Testis (tissue), 3 donors: Measurements from ENCODE around the gene TGFBR2. TPM values are rescaled to one million over a fixed set of nuclear protein-coding genes. Genes with fewer than 3 reads are reported as not detected.
A peak's percentile ranks its signal among the peaks of the same experiment; 100 is the strongest.

ENCODE experiments used
- DNase-seq: peaks from one replicate; pipeline ENCODE4 v3.0.0-alpha.2; 2019
- H3K27ac ChIP-seq, 2 donors: fragments of 200-600 bp; sonication (generic); one replicate each; pipeline ENCODE4 v1.5.1; 2019
- H3K27me3 ChIP-seq: fragments of 200-600 bp; sonication (generic); one replicate; pipeline ENCODE4 v1.5.1; 2019
- H3K36me3 ChIP-seq: fragments of 200-600 bp; sonication (generic); one replicate; pipeline ENCODE4 v1.5.1; 2017; ENCODE audit warnings: low read depth; ENCODE audit errors: missing control alignments
- H3K4me1 ChIP-seq: fragments of 200-600 bp; sonication (generic); one replicate; pipeline ENCODE4 v1.5.1; 2019
- H3K4me3 ChIP-seq, 2 donors: fragments of 200-600 bp; sonication (generic); one replicate each; pipeline ENCODE4 v1.5.1; 2017 to 2019
- H3K9me3 ChIP-seq: fragments of 200-600 bp; sonication (generic); one replicate; pipeline ENCODE4 v1.5.1; 2017
- POLR2A ChIP-seq: fragments of 450-650 bp; IDR thresholded peaks from one replicate; pipeline ENCODE4 v1.6.1; 2017; ENCODE audit warnings: antibody characterized with exemption, mild to moderate bottlenecking, moderate library complexity
- WGBS, 2 donors: methylation state at CpG; one replicate each; pipeline ENCODE4 v1.1.5; 2018; 5-methylcytosine and 5-hydroxymethylcytosine counted together
- intact Hi-C: fragments of 100-400 bp; cut with DNase I; formaldehyde crosslinking; loops from one replicate; pipeline ENCODE4 v1.15.1; 2023; ENCODE audit warnings: low total_unique reads
- polyA plus RNA-seq: library from polyadenylated mRNA; stranded (reverse); fragments of 350-450 nt; fragmentation: Illumina TruSeq; extraction: RNeasy Lipid Tissue Mini Kit (QIAGEN cat#74804); gene quantifications from one replicate; pipeline ENCODE4 v1.2.3, GENCODE V29; 2014; ENCODE audit warnings: low read depth, low replicate concordance; ENCODE audit not compliant: insufficient read depth
- total RNA-seq, 2 donors: library from RNA; depleted of rRNA; stranded (reverse); fragments of >200 nt; gene quantifications; one replicate each; pipeline ENCODE4 v1.2.3, GENCODE V29; 2016
- TF ChIP-seq, protein P1 (sequence below), 3 experiments: fragments of 450-650 bp in 2 of 3; fragments of 200-600 bp in 1 of 3; sonication (generic) in 1 of 3; IDR thresholded peaks; one replicate each; pipeline ENCODE4 v1.5.1; 2016 to 2019; ENCODE audit warnings: antibody characterized with exemption in 3 of 3, mild to moderate bottlenecking in 2 of 3, moderate library complexity in 1 of 3

TGFBR2 gene
- total and polyA plus RNA-seq, 3 donors from 2014 or later = 18.7 to 35.3 (median 26.1) TPM

DNA sequence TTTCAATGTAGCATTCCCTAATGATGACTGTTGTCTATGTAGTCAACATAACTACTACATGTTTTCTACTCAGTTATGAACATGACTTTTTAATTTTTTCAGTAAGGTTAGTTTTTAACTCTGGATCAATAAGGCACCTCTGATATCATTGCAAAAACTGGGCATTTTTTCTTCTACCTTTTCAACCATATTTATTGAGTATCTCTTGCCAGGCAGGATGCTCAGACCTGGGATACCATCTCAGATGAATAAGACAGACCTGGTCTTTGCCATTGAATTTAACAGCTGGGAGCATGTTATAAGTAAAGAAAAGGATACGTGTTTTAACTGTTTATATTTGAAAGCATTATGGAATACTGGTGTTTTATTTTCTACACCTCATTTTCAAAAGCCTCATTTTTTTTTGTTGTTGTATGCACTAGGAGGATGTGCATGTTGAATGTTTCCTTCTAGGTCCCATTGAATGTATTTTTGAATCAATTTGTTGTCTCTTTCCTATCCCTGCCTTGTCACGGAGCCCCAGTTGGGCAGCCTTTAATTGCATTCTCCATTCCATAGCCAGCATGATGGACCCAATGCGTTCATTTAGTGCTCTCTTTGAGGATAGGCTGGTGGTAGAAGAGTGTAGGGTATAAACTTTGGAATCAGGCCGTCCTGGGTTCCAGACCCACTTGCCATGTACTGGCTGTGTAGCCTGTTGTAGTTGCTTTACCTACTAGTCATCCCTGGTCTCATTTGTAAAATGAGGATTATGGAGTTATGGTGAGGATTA lies 3.7 kb downstream of the TGFBR2 start:
- Histone ChIP-seq H3K36me3 (no peaks in the 10 kb centered on the region), H3K27ac (peak overlapping the region in 1 of 2 donors; percentile 3), H3K4me1 (no peaks in the 10 kb centered on the region), H3K27me3 (no peaks in the 10 kb centered on the region), H3K4me3 (no peak overlapping the region), H3K9me3 (no peaks in the 10 kb centered on the region)
- TF ChIP-seq POLR2A = no peak
- TF ChIP-seq, protein P1, sequence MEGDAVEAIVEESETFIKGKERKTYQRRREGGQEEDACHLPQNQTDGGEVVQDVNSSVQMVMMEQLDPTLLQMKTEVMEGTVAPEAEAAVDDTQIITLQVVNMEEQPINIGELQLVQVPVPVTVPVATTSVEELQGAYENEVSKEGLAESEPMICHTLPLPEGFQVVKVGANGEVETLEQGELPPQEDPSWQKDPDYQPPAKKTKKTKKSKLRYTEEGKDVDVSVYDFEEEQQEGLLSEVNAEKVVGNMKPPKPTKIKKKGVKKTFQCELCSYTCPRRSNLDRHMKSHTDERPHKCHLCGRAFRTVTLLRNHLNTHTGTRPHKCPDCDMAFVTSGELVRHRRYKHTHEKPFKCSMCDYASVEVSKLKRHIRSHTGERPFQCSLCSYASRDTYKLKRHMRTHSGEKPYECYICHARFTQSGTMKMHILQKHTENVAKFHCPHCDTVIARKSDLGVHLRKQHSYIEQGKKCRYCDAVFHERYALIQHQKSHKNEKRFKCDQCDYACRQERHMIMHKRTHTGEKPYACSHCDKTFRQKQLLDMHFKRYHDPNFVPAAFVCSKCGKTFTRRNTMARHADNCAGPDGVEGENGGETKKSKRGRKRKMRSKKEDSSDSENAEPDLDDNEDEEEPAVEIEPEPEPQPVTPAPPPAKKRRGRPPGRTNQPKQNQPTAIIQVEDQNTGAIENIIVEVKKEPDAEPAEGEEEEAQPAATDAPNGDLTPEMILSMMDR (IDR thresholded peaks at IDR 0.05) = no peak
- no peak for DNase-seq
- intact Hi-C loops = no loop called here
- WGBS, 2 donors = 81 to 86% methylated on average over 4 of the region's 4 CpGs

DNA sequence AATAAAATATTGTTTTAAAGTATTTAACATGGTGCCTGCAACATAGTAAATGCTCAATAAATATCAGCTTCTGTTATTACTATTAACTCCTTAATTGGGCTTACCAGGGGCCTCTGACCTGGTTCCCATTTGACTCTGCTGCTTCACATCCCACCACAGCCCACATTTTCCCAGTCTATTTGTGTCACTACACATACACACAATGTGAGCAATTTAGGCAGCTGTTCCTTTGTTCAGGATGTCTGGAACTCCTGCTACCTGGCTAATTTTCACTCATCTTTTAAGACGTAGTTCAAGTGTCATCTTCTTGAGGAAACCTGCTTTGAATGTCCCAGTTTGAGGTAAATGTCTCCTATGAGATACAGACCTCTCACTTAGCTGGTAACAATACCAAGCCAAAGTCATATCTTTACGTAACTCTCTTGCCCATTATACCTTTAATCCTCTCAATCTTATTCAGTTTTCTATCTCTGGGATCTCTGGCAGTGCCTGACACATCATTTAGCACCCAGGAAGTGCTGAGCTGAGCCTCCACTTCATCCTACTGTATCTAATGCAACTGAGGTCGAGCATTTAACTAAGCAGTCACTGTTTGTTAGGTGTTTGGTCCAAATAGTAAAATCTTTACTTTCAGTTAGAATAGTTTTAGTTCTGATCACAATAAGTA lies 4.4 kb downstream of the TGFBR2 start:
- 77 to 82% methylated on average over 3 of the region's 3 CpGs for WGBS, 2 donors

DNA sequence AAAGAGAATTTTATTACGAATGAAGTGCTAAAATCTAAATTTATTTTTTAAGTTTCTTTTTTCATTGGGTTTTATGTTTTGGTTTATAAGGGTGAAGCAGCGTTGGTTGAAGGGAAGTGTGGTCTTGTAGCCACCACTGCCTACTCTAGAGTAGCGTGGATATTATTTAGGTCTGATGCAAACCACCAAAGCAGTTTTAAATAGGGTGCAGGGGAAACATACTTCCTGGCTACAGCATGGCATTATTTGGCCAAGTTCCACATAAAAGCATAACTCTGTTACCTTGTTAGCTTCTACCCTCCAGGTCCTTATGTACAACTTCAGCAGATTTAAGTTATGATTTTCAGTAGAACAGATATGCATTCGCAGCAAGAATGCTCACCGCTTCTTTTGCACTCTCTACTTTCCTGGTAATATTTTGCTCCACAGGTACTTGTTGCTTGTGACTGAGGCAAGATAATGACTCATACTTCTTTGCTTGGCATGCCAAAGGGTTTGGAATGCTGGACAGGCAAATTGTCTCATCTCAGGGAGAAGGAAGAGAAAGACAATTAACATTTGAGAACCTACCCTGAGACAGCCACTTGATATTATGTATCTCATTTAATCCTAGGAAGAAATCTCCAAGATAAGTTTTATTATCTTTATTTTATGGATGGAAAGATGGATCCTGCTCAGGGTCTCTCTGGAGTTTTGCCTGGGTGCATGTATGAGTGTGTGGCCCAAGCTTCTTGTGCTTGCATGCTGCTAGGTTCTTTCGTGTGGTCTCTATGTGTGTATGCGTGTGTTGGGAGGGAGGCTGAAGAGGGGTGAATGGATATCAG lies 5.4 kb downstream of the TGFBR2 start:
- Histone ChIP-seq H3K4me3 (no peak overlapping the region), H3K9me3 (no peaks in the 10 kb centered on the region), H3K27me3 (no peaks in the 10 kb centered on the region), H3K36me3 (no peaks in the 10 kb centered on the region), H3K4me1 (no peaks in the 10 kb centered on the region), H3K27ac (no peak overlapping the region)
- TF ChIP-seq POLR2A = no peak
- TF ChIP-seq, protein P1 (IDR thresholded peaks at IDR 0.05) = no peak
- DNase-seq = no peak
- intact Hi-C loops = no loop called here
- 82 to 88% methylated on average over 7 of the region's 7 CpGs for WGBS, 2 donors

More for the DNA sequence above, 4.4 kb downstream of the TGFBR2 start:
- Histone ChIP-seq H3K4me1 (no peaks in the 10 kb centered on the region), H3K36me3 (no peaks in the 10 kb centered on the region), H3K27ac (peak overlapping the region in 1 of 2 donors; percentile 3), H3K4me3 (no peak overlapping the region), H3K9me3 (no peaks in the 10 kb centered on the region), H3K27me3 (no peaks in the 10 kb centered on the region)
- no peak for TF ChIP-seq POLR2A
- TF ChIP-seq, protein P1 (IDR thresholded peaks at IDR 0.05) = no peak
- DNase-seq = no peak
- intact Hi-C loops = no loop called here

DNA sequence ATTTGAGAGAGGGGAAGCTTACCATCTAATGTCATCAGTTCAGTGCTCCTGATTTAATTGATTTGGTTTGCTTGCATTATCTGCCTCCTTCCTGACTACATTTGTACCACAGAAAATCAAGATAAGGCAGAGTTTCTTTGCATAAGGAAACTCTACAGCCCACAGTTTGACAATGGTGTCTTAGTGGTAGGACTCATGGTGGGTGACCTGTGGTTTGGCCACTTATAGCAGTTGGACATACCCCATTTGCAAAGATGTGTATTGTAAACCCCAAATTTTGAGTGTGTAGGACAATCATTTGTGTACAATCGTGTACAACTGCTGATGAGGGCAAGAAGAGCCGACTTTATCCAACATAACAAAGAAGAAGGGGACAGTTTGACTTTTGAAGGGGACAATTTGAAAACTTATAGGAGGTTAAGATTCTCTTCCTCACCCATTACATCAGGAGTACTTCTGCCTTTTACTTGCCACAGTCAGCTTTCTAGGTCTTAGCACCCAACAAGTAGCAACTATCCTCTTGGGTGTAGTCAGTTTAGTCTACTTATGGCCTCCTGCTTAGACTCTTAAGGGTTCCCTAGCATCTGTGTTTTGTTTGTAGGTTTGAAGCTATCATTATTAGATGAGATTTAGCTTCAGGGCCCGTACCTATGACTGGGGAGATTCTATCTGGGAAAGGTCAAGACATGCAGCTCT lies 6.2 kb downstream of the TGFBR2 start:
- 70 to 82% methylated on average over 3 of the region's 3 CpGs for WGBS, 2 donors
- DNase-seq = no peak

More for the DNA sequence above, 6.2 kb downstream of the TGFBR2 start:
- intact Hi-C loops = no loop called here
- Histone ChIP-seq H3K36me3 (no peaks in the 10 kb centered on the region), H3K9me3 (no peaks in the 10 kb centered on the region), H3K4me1 (no peaks in the 10 kb centered on the region), H3K4me3 (no peak overlapping the region), H3K27ac (no peak overlapping the region), H3K27me3 (no peaks in the 10 kb centered on the region)
- TF ChIP-seq, protein P1 (IDR thresholded peaks at IDR 0.05) = no peak
- TF ChIP-seq POLR2A = no peak
